Mucosa of gallbladder (tissue), 1 donor: ENCODE measurements around the gene MED12L. TPM values are rescaled to one million over a fixed set of nuclear protein-coding genes. Genes with fewer than 3 reads are reported as not detected.
"Not testable (repeated sequence)": the region's sequence is repeated elsewhere in the genome, so short reads cannot be mapped to it uniquely, and the experiment has no call there.

Source experiments
- DNase-seq: peaks from one replicate; pipeline ENCODE4 v3.0.0-alpha.2; 2020; ENCODE audit warnings: low spot score
- total RNA-seq: library from RNA; stranded (reverse); gene quantifications from one replicate; pipeline ENCODE4 v1.2.1, GENCODE V29; 2021
- donor health status: DM: no; HTN: no; CAD: no.

MED12L gene, protein sequence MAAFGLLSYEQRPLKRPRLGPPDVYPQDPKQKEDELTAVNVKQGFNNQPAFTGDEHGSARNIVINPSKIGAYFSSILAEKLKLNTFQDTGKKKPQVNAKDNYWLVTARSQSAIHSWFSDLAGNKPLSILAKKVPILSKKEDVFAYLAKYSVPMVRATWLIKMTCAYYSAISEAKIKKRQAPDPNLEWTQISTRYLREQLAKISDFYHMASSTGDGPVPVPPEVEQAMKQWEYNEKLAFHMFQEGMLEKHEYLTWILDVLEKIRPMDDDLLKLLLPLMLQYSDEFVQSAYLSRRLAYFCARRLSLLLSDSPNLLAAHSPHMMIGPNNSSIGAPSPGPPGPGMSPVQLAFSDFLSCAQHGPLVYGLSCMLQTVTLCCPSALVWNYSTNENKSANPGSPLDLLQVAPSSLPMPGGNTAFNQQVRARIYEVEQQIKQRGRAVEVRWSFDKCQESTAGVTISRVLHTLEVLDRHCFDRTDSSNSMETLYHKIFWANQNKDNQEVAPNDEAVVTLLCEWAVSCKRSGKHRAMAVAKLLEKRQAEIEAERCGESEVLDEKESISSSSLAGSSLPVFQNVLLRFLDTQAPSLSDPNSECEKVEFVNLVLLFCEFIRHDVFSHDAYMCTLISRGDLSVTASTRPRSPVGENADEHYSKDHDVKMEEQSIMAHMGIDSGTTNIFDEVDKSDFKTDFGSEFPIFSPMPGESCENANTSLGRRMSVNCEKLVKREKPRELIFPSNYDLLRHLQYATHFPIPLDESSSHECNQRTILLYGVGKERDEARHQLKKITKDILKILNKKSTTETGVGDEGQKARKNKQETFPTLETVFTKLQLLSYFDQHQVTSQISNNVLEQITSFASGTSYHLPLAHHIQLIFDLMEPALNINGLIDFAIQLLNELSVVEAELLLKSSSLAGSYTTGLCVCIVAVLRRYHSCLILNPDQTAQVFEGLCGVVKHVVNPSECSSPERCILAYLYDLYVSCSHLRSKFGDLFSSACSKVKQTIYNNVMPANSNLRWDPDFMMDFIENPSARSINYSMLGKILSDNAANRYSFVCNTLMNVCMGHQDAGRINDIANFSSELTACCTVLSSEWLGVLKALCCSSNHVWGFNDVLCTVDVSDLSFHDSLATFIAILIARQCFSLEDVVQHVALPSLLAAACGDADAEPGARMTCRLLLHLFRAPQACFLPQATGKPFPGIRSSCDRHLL (N-terminal part only)
- 7.5 TPM for total RNA-seq

DNA sequence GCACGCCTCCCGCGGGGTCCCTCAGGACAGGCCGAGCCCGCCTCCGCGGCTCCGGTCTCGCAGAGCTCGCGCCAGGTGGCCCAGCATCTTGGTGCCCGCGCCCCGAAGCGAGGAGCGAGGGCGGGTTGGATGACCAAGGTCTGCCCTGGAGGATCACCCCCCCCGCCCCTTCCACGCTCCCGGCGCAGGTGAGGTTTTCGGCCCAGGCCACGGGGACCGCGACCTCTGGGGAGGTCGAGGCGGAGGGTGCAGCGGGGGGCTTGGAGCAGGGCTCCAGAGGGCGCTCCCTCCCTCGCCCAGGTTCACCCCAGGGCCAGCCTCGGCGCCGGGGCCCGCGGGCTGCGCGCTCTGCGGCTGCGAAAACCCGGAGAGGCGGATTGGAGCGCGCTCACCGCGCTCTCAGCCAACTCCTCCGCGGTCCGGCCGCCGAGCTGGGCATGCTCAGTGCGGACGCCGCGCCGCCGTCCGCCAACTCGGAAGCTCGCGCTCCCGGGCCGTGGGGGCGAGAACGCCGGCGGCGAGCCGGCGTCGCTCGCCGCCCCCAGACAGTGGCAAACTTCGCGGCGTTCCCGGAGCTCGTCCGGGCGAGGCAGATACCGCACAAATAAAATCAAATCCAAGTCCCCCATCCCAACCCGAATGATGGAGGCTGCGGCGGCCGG lies at the start of gene MED12L:
Gene MED12L, plus strand, starts transcription at position 438 of the 662 bp plus-strand sequence. CDS start 1,263 bp downstream, outside the sequence.
- peak; percentile 69 for DNase-seq

GRCh38 chr3:151037746-151038477 lies 47.6 kb upstream of the MED12L start:
- peak; percentile 48 for DNase-seq

- DNase-seq: no peak
Measured at GRCh38 chr3:151044706-151045105, 40.8 kb upstream of the MED12L start.

- no peak for DNase-seq
Measured at GRCh38 chr3:151047636-151048035, 37.8 kb upstream of the MED12L start.

DNA sequence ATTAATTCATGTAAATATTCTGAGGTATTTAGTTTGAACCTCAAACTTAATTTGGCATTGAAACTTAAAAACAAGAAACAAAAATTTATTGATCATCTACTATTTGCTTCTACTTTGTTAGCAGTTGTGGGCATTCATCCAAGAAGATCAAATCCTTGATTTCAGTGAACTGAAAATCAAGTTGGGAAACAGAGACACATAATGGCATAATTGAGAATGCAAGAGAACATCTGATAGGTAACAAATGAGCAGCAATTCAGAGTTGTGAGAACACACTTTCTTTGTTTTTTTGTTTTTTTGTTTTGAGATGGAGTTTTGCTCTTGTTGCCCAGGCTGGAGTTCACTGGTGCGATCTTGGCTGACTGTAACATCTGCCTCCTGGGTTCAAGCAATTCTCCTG lies 33.9 kb upstream of the MED12L start:
- DNase-seq: no peak

DNA sequence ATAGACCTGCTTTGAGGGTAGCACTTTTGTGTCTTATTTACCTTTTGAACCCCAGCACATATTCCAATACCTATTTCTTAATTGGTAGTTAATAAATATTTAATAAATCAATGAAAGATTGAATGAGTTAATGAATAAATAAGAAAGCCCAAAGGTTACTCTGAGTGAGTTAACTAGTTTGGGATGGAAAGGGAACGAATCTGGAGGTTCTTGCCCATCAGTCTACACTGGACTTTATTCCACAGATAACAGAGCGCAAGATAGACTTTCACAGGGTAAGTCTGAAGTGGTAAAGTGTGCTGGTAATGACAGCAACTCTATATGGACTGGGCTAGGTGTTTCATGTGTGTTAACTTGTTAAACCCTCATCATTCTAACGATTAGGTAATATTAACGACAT lies 33.1 kb upstream of the MED12L start:
- no peak for DNase-seq

- DNase-seq: no peak
Measured at GRCh38 chr3:151052756-151053155, 32.7 kb upstream of the MED12L start.

- DNase-seq: no peak
Measured at GRCh38 chr3:151058740-151059139, 26.7 kb upstream of the MED12L start.

DNA sequence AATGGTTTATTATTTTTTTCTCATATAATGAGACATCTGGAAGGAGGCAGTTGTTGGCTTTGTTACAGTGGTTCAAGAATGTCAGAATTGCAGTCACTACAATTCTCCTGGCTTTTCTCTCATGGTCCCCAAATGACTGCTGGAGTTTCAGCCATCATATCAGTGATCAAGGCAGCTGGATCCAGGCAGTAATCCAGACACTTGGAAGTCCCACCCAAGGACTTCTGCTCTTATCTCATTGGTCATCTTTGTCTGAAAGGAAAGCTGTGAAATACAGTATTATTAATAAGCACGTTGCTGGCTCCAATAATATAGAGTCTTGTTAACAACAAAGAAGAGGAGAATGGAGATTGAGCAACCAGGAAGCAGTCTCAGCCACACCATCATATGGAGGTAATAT lies 22.9 kb upstream of the MED12L start:
- no peak for DNase-seq

- no peak for DNase-seq
Measured at GRCh38 chr3:151067158-151067557, 18.3 kb upstream of the MED12L start.

DNA sequence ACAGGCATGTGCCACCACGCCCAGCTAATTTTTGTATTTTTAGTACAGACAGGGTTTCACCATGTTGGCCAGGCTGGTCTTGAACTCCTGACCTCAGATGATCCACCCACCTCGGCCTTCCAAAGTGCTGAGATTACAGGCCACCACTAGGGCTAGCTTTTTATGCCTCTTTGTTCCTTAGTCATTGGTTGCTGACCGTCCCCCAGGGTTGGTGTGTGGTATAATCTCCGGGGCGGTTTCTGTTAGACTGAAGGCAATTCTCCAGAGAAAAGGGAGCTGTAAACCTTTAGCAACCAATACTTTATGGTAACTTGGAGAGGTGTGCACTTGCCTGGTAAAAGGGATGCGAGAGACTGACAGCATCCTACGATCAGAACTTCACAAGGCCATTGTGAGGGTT lies 12.6 kb upstream of the MED12L start:
- not testable (repeated sequence) for DNase-seq

DNA sequence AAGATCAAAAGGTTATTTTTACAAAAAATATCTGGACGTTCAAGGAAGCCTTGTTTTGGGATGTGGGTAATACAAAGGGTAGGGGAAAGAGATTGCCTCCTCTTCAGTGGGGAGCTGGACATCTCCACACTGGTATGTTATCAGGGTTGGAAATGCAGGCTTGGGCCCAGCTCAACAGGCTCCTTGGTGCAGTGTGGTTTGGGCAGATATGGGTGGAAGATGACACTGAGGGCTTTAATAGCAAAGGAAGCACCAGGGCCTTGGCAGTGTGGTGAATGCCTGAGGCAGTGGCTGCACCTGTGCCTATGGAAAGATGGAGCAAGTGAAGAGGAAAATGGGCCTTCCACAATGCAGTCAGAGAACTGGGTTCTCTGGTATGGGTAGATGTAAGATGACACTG lies 11.2 kb upstream of the MED12L start:
- DNase-seq: no peak

DNA sequence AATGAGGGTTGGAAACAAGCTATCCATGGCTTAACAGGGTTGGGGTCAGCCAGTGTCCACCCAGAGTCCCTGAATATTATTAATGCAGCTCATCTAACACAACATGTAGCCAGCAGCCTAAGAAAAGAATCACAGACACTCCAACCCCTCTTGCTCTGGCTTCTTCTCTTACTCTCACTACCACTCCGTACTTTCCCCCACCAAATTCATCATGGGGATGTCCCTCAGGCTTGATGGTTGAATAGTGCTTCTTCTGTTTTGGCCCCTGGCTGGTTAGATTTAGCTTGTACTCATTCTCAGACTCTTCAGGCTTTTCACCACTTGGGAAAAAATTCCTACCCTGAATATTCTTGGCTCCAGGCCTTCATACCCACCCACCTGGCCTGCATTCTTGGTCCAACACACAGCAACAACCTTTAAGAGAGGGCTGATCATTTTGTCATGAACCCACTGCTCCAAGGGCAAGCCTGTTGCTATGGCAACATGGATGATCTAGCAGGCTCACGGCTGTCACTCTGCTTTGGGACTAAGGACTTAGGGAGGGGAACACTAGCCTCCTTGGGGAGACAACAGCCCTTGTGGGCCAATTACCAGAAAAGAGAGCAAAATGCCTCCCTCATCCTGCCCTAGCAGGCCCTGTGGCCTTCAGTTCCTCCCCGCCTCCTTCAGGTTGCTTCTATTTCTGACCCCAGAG lies 9.4 kb upstream of the MED12L start:
- no peak for DNase-seq

DNA sequence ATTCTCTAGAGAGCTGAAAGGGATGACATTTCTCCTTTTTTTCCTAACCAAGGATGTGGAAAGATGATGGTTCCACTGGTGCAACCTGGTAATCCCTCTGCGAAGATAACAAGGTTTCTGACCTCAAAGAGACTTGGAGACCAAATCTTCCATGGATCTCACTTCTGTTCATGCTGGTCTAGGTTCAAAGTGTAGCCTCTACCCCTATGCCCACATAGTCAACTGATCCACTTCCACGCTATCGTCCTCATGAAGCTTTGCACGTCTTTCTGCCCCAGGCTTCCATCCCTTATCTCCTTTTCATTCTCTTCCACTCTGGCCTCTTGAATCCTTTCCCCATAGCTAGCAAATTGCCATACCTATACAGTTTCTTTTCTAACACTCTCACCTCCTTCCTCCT lies 8.8 kb upstream of the MED12L start:
- no peak for DNase-seq

GRCh38 chr3:151081082-151081481 lies 4.4 kb upstream of the MED12L start:
- not testable (repeated sequence) for DNase-seq

GRCh38 chr3:151082880-151083838 lies 2.3 kb upstream of the MED12L start:
- DNase-seq: no peak

GRCh38 chr3:151084893-151085226 lies 604 bp upstream of the MED12L start:
- DNase-seq: no peak

GRCh38 chr3:151085889-151086483 lies 522 bp downstream of the MED12L start:
- DNase-seq: peak; percentile 10
